Liver (tissue), 9 donors: ENCODE measurements around the gene SPRYD7. TPM values are rescaled to one million over a fixed set of nuclear protein-coding genes. Genes with fewer than 3 reads are reported as not detected.

Experiments
- DNase-seq: peaks from one replicate; pipeline ENCODE4 v3.0.0-alpha.2; 2017; ENCODE audit warnings: low spot score
- H3K27ac ChIP-seq, 2 donors: one replicate each; pipeline ENCODE4 v1.7.0; 2013; ENCODE audit warnings: inconsistent platforms in 2 of 2, low read length in 2 of 2, control low read depth in 1 of 2, low read depth in 1 of 2, mild to moderate bottlenecking in 1 of 2
- H3K27me3 ChIP-seq, 4 donors: one replicate each; pipeline versions ENCODE4 v1.6.1 to v1.7.0; 2013; ENCODE audit warnings: low read length in 3 of 4, inconsistent platforms in 1 of 4, mild to moderate bottlenecking in 1 of 4, moderate library complexity in 1 of 4; ENCODE audit not compliant: control insufficient read depth in 4 of 4, insufficient read depth in 4 of 4
- H3K36me3 ChIP-seq, 4 donors: one replicate each; pipeline versions ENCODE4 v1.6.1 to v1.7.0; 2013; ENCODE audit warnings: low read length in 3 of 4, mild to moderate bottlenecking in 3 of 4, low read depth in 1 of 4, moderate library complexity in 1 of 4; ENCODE audit not compliant: control insufficient read depth in 4 of 4, insufficient read depth in 3 of 4
- H3K4me1 ChIP-seq, 4 donors: one replicate each; pipeline versions ENCODE4 v1.6.1 to v1.7.0; 2013; ENCODE audit warnings: low read length in 3 of 4, mild to moderate bottlenecking in 3 of 4, moderate library complexity in 1 of 4; ENCODE audit not compliant: control insufficient read depth in 4 of 4, insufficient read depth in 4 of 4
- H3K4me3 ChIP-seq, 3 donors: one replicate each; pipeline versions ENCODE4 v1.6.1 to v1.7.0; 2013; ENCODE audit warnings: low read length in 3 of 3, control low read depth in 1 of 3, low read depth in 1 of 3, mild to moderate bottlenecking in 1 of 3
- H3K9ac ChIP-seq, 2 donors: one replicate each; pipeline ENCODE4 v1.7.0; 2013; ENCODE audit warnings: low read length in 2 of 2, mild to moderate bottlenecking in 2 of 2, moderate library complexity in 2 of 2, control low read depth in 1 of 2, low read depth in 1 of 2
- H3K9me3 ChIP-seq, 4 donors: one replicate each; pipeline versions ENCODE4 v1.6.1 to v1.7.0; 2013; ENCODE audit warnings: low read length in 3 of 4; ENCODE audit not compliant: control insufficient read depth in 4 of 4
- ATF3 ChIP-seq: IDR thresholded peaks from 2 replicates; pipeline ENCODE4 v1.6.1; 2016; ENCODE audit warnings: antibody characterized with exemption
- CTCF ChIP-seq: fragments of 150-350 bp; IDR thresholded peaks from 2 replicates; pipeline ENCODE4 v1.5.1; 2017; ENCODE audit warnings: improper control_type of control experiment, low read depth, low read length; ENCODE audit not compliant: missing input control
- EGR1 ChIP-seq, 2 donors: IDR thresholded peaks; 2 replicates each; pipeline ENCODE4 v1.6.1; 2016 to 2018; ENCODE audit warnings: antibody characterized with exemption in 2 of 2, low read depth in 2 of 2
- FOXA1 ChIP-seq: IDR thresholded peaks from 2 replicates; pipeline ENCODE4 v1.6.1; 2016; ENCODE audit warnings: antibody characterized with exemption
- FOXA2 ChIP-seq: IDR thresholded peaks from 2 replicates; pipeline ENCODE4 v1.6.1; 2016; ENCODE audit warnings: antibody characterized with exemption
- GABPA ChIP-seq, 2 donors: IDR thresholded peaks in 1 of 2; conservative IDR thresholded peaks in 1 of 2; 2 replicates each; pipeline ENCODE4 v1.6.1; 2016; ENCODE audit warnings: antibody characterized with exemption in 2 of 2, mild to moderate bottlenecking in 1 of 2, moderate library complexity in 1 of 2
- HNF4A ChIP-seq, 2 donors: conservative IDR thresholded peaks; 2 replicates each; pipeline ENCODE4 v1.6.1; 2016; ENCODE audit warnings: antibody characterized with exemption in 2 of 2, mild to moderate bottlenecking in 2 of 2
- HNF4G ChIP-seq: IDR thresholded peaks from 2 replicates; pipeline ENCODE4 v1.6.1; 2016; ENCODE audit warnings: antibody characterized with exemption
- JUND ChIP-seq, 2 donors: IDR thresholded peaks; 2 replicates each; pipeline ENCODE4 v1.6.1; 2016; ENCODE audit warnings: antibody characterized with exemption in 2 of 2
- MAX ChIP-seq: IDR thresholded peaks from 2 replicates; pipeline ENCODE4 v1.6.1; 2016; ENCODE audit warnings: antibody characterized with exemption
- NR2F2 ChIP-seq: IDR thresholded peaks from 2 replicates; pipeline ENCODE4 v1.6.1; 2016; ENCODE audit warnings: antibody characterized with exemption
- RAD21 ChIP-seq, 2 donors: IDR thresholded peaks; 2 replicates each; pipeline ENCODE4 v1.6.1; 2016; ENCODE audit warnings: antibody characterized with exemption in 2 of 2, mild to moderate bottlenecking in 2 of 2
- REST ChIP-seq: IDR thresholded peaks from 2 replicates; pipeline ENCODE4 v1.6.1; 2016; ENCODE audit warnings: antibody characterized with exemption, mild to moderate bottlenecking
- RXRA ChIP-seq, 2 donors: IDR thresholded peaks; 2 replicates each; pipeline ENCODE4 v1.6.1; 2017 to 2018; ENCODE audit warnings: antibody characterized with exemption in 2 of 2, mild to moderate bottlenecking in 1 of 2
- SP1 ChIP-seq: IDR thresholded peaks from 2 replicates; pipeline ENCODE4 v1.6.1; 2018; ENCODE audit warnings: antibody characterized with exemption, mild to moderate bottlenecking
- TAF1 ChIP-seq: conservative IDR thresholded peaks from 2 replicates; pipeline ENCODE4 v1.6.1; 2016; ENCODE audit warnings: antibody characterized with exemption, mild to moderate bottlenecking
- YY1 ChIP-seq: IDR thresholded peaks from 2 replicates; pipeline ENCODE4 v1.6.1; 2016; ENCODE audit warnings: antibody characterized with exemption, mild to moderate bottlenecking
- ZBTB33 ChIP-seq: IDR thresholded peaks from 2 replicates; pipeline ENCODE4 v1.6.1; 2016; ENCODE audit warnings: antibody characterized with exemption
- WGBS: extraction: QIAGEN DNeasy Blood & Tissue Kit; methylation state at CpG from one replicate; pipeline ENCODE4 v1.1.7; 2013; 5-methylcytosine and 5-hydroxymethylcytosine counted together
- polyA plus RNA-seq, 2 donors: library from polyadenylated mRNA; stranded (reverse) in 1 of 2; unstranded in 1 of 2; fragments of 200-250 nt in 1 of 2; fragments of >200 nt in 1 of 2; fragmentation: Nextera tagmentation in 1 of 2; extraction: Ambion mirVana in 1 of 2; gene quantifications; one replicate each; pipeline versions ENCODE4 v1.2.1 to v1.2.3, GENCODE V29; 2013 to 2015
- total RNA-seq, 2 donors: library from RNA; depleted of rRNA; stranded (reverse); fragments of >200 nt; gene quantifications; one replicate each; pipeline ENCODE4 v1.2.3, GENCODE V29; 2014
- donor health status: healthy.
- donor health status: healthy.
- donor health status: healthy.
- donor health status: healthy.
- donor health status: healthy.

Gene SPRYD7
- 1 to 10 TPM; 3.7 to 3.9 TPM for total RNA-seq
- polyA plus RNA-seq = 10 to 100 TPM in 1 of 2 donors, 1 to 10 TPM in 1; 5.7 to 10.1 TPM

- Histone ChIP-seq H3K27me3 (no peaks in the 10 kb centered on the region), H3K4me3 (peak within 1 kb of the TSS; percentile 84 to 94 (median 85)), H3K27ac (peak within 1 kb of the TSS; percentile 86 to 88), H3K9ac (peak within 1 kb of the TSS; percentile 72 to 88), H3K9me3 (no peaks in the 10 kb centered on the region), H3K36me3 (no peaks in the 10 kb centered on the region), H3K4me1 (peaks cover 9 to 38% (median 25%) of the 10 kb centered on the region in 4 donors)
- DNase-seq = peak; percentile 99
- WGBS = under 1% methylated on average over 71 of the region's 71 CpGs
- TF ChIP-seq MAX = no peak
- TF ChIP-seq CTCF = peak; percentile 90
- no peak for TF ChIP-seq GABPA (IDR thresholded peaks at IDR 0.05 in 1 of 2, conservative IDR thresholded peaks at IDR 0.05 in 1 of 2)
- TF ChIP-seq YY1 = peak; percentile 59
- TF ChIP-seq JUND (IDR thresholded peaks at IDR 0.05) = no peak
- TF ChIP-seq ATF3 = no peak
- TF ChIP-seq HNF4A (conservative IDR thresholded peaks at IDR 0.05) = peak; percentile 58 to 66
- TF ChIP-seq RAD21 (IDR thresholded peaks at IDR 0.05) = peak; percentile 70 to 80
- no peak for TF ChIP-seq TAF1
- no peak for TF ChIP-seq FOXA1
- TF ChIP-seq HNF4G = no peak
- peak; percentile 70 for TF ChIP-seq REST
- peak; percentile 69 for TF ChIP-seq SP1
- no peak for TF ChIP-seq ZBTB33
- TF ChIP-seq EGR1 (IDR thresholded peaks at IDR 0.05; ENCODE audit: low read depth in 2 of 2) = no peak
- peak in 1 of 2 donors; percentile 8 for TF ChIP-seq RXRA (IDR thresholded peaks at IDR 0.05)
- TF ChIP-seq NR2F2 = no peak
- peak; percentile 26 for TF ChIP-seq FOXA2
Observed at GRCh38 chr13:49936075-49936967, at the start of gene SPRYD7. Gene SPRYD7 (minus strand): TSS chr13:49936340. CDS start chr13:49936235, 105 bp downstream.
